ENCODE data around the gene PCDHB6.
"Not testable (repeated sequence)": the region's sequence is repeated elsewhere in the genome, so short reads cannot be mapped to it uniquely, and the experiment has no call there.

DNA sequence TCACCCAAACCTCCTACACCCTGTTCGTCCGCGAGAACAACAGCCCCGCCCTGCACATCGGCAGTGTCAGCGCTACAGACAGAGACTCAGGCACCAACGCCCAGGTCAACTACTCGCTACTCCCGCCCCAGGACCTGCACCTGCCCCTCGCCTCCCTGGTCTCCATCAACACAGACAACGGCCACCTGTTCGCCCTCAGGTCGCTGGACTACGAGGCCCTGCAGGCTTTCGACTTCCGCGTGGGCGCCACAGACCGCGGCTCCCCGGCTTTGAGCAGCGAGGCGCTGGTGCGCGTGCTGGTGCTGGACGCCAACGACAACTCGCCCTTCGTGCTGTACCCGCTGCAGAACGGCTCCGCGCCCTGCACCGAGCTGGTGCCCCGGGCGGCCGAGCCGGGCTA, 51.3 kb downstream of the PCDHB6 start:
- TF ChIP-seq, protein P1, sequence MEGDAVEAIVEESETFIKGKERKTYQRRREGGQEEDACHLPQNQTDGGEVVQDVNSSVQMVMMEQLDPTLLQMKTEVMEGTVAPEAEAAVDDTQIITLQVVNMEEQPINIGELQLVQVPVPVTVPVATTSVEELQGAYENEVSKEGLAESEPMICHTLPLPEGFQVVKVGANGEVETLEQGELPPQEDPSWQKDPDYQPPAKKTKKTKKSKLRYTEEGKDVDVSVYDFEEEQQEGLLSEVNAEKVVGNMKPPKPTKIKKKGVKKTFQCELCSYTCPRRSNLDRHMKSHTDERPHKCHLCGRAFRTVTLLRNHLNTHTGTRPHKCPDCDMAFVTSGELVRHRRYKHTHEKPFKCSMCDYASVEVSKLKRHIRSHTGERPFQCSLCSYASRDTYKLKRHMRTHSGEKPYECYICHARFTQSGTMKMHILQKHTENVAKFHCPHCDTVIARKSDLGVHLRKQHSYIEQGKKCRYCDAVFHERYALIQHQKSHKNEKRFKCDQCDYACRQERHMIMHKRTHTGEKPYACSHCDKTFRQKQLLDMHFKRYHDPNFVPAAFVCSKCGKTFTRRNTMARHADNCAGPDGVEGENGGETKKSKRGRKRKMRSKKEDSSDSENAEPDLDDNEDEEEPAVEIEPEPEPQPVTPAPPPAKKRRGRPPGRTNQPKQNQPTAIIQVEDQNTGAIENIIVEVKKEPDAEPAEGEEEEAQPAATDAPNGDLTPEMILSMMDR (IDR thresholded peaks at IDR 0.05) = not testable (repeated sequence)
- not testable (repeated sequence) for TF ChIP-seq POLR2A (IDR thresholded peaks at IDR 0.05)

Data from esophagus squamous epithelium (tissue), 4 donors.